GM12873 (cell line): ENCODE data around the gene FPGS.

Experiments used
- TF ChIP-seq, protein P1 (sequence below): IDR thresholded peaks from 2 replicates; pipeline ENCODE4 v1.5.1; 2012; ENCODE audit warnings: low read depth, mild to moderate bottlenecking, moderate library complexity, low read length, control low read depth; ENCODE audit not compliant: insufficient read depth; ENCODE audit errors: missing control alignments

Gene FPGS

DNA sequence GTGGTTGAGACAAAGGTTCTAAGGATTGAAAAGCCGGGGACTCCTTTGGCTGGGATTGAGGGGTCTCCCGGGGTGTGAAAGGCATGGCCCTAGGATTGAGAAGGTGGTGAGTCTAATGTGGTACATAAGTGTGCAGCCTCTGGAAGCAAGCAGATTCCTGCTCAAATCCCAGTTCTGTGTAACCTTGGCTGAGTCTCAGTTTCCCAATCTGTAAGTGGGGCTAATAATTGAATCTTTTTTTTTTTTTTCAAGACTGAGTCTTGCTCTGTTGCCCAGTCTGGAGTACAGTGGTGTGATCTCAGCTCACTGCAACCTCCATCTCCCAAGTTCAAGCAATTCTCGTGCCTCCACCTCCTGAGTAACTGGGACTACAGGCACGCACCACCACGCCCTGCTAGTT, 30.1 kb upstream of the FPGS start:
- TF ChIP-seq, protein P1, sequence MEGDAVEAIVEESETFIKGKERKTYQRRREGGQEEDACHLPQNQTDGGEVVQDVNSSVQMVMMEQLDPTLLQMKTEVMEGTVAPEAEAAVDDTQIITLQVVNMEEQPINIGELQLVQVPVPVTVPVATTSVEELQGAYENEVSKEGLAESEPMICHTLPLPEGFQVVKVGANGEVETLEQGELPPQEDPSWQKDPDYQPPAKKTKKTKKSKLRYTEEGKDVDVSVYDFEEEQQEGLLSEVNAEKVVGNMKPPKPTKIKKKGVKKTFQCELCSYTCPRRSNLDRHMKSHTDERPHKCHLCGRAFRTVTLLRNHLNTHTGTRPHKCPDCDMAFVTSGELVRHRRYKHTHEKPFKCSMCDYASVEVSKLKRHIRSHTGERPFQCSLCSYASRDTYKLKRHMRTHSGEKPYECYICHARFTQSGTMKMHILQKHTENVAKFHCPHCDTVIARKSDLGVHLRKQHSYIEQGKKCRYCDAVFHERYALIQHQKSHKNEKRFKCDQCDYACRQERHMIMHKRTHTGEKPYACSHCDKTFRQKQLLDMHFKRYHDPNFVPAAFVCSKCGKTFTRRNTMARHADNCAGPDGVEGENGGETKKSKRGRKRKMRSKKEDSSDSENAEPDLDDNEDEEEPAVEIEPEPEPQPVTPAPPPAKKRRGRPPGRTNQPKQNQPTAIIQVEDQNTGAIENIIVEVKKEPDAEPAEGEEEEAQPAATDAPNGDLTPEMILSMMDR = no peak

DNA sequence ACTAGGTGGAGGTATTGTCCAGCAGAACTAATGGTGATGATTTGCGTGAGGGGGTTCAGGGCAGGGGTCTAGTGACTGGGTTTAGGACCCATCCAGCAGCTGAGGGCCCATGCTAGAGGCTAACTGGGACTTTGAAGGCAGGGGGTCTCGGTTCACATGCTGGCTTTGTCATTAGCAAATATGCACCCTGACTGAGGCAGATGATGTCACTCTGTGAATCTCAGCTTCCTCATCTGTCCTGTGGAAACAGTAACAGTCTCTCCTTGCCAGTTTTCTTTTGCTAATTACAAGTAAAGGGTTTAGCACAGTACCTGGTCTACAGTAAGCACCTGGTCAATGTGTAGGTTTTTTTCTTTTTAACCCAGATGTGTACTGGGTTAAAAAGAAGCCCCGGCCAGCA, 29.4 kb upstream of the FPGS start:
- TF ChIP-seq, protein P1 = no peak

DNA sequence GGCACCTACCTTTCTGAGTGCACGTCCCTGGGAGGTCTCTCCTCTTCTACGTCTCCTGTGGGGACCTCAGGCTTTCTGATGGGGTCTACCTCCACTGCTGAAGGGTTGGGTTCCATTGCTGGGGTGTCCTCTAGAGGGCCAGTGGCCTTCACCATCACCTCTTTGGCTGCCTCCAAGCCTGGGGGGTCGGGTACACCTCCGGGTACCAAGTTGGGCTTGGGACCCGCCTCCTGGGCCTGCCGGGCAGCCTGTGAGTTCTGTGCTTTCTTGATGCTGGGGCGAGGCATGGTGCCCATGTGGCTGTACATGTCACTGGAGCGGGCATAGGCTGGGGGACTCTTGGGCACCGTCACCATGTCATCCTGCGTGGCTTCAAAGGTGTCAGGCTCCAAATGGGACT, 28.7 kb upstream of the FPGS start:
- TF ChIP-seq, protein P1 = no peak

DNA sequence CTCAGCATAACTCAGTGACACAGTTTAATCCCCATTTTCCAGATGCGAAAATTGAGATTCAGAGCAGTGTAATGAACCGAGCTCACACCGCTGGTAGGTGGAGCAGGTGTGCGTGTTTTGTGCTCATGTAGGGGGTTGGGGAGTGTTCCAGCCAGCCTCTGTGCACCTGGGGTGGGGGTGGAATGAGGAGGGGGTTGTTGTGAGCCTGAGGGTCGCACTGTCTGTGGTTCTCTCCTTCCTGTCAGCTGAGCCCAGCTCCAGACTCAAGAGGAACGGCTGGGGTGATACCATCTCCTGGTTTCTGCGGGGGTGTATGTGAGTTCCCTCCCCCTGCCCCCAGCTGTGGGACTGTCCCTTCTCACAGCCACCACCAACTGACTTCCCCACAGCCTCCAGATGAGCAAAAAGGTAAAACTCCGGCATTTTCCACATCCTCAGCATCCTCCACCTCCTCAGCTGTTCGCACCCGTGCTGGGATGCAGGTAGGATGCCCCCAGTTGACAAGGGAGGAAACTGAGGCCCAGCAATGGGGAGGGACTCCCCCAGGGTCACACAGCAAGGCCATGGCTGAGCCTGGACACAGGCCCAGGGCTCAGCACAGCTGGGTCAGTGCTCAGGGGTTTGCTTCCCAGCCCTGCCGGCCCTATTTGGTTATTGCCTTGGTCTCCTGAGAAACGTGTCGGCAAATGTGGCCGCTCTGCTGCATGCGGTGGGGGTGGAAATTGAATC, 26.3 kb upstream of the FPGS start:
- TF ChIP-seq, protein P1 = no peak

DNA sequence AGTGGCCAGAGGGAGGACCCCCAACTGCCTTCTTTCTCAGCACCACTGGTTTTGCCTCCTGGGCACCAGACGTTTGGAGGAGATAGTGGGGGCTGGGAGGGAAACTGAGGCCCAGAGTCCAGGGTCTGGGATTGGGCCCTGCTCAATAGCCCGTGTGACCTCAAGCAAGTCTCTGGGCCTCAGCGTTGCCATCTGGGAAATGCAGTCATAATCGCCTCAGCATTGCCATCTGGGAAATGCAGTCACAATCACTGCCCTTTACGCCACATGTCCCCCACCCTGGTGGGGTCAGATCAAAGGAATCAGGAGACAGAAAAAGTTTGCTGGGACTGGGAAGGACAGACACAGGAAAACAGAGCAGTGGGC, 25.8 kb upstream of the FPGS start:
- TF ChIP-seq, protein P1 = no peak

DNA sequence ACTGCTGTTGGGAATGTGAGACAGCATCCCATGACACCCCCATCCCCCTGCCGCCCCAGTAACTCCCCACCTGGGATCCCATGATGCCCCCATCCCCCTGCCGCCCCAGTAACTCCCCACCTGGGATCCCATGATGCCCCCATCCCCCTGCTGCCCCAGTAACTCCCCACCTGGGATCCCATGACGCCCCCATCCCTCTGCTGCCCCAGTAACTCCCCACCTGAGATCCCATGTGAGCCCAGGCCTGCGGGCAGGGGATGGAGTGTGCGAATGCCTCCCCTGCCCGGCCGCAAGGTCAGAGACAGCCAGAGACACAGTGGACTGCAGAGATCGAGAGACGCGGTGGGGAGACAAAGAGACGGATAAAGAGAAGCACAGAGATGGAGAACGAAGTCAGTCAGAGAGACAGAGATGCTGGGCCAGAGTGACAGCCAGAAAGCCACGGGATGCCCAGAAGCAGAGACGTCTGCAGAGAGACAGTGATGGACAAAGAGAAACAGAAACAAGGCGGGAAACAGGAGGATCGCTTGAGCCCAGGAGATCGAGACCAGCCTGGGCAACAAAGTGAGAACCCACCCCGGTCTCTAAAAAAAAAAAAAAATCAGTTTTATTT, 25.2 kb upstream of the FPGS start:
- TF ChIP-seq, protein P1 = no peak

- TF ChIP-seq, protein P1 = no peak
Measured at GRCh38 chr9:127778280-127779135, 24.2 kb upstream of the FPGS start, which contains the start of gene SH2D3C. Gene SH2D3C (minus strand): TSS chr9:127778666. CDS start chr9:127778627, 39 bp downstream.
